Gastrocnemius medialis (tissue), 4 donors: Measurements from ENCODE around the gene HNRNPC. TPM values are rescaled to one million over a fixed set of nuclear protein-coding genes. Genes with fewer than 3 reads are reported as not detected.

Source experiments
- ATAC-seq, 2 donors: fragments of 150-250 bp; one replicate each; pipeline ENCODE4 v1.9.1; 2016
- DNase-seq, 2 donors: peaks; one replicate each; pipeline ENCODE4 v3.0.0-alpha.2; 2019
- H3K27ac ChIP-seq, 4 donors: fragments of 200-600 bp; sonication (generic); 1 replicate in 1 of 4; 2 replicates in 3 of 4; pipeline ENCODE4 v1.5.1; 2016 to 2018; ENCODE audit warnings: mild to moderate bottlenecking in 2 of 4, moderate library complexity in 1 of 4
- H3K27me3 ChIP-seq, 3 donors: fragments of 200-600 bp; sonication (generic) in 2 of 3; 1 replicate in 1 of 3; 2 replicates in 2 of 3; pipeline versions ENCODE4 v1.5.1 to v1.6.0; 2016 to 2019; ENCODE audit warnings: mild to moderate bottlenecking in 1 of 3, moderate library complexity in 1 of 3
- H3K36me3 ChIP-seq, 2 donors: fragments of 200-600 bp; sonication (generic) in 1 of 2; one replicate each; pipeline ENCODE4 v1.5.1; 2017 to 2018
- H3K4me1 ChIP-seq, 2 donors: fragments of 200-600 bp; sonication (generic) in 1 of 2; one replicate each; pipeline ENCODE4 v1.5.1; 2016 to 2017; ENCODE audit warnings: mild to moderate bottlenecking in 2 of 2
- H3K4me3 ChIP-seq, 4 donors: fragments of 200-600 bp; sonication (generic) in 3 of 4; 1 replicate in 1 of 4; 2 replicates in 3 of 4; pipeline ENCODE4 v1.5.1; 2016 to 2019; ENCODE audit warnings: mild to moderate bottlenecking in 2 of 4
- H3K9me3 ChIP-seq, 3 donors: fragments of 200-600 bp; sonication (generic) in 2 of 3; 1 replicate in 1 of 3; 2 replicates in 2 of 3; pipeline ENCODE4 v1.5.1; 2016 to 2019
- CTCF ChIP-seq, 5 experiments: fragments of 450-650 bp in 3 of 5; fragments of 200-600 bp in 2 of 5; sonication (generic) in 2 of 5; IDR thresholded peaks in 4 of 5; conservative IDR thresholded peaks in 1 of 5; 1 replicate in 4 of 5; 2 replicates in 1 of 5; pipeline ENCODE4 v1.5.1; 2016 to 2019; ENCODE audit warnings: antibody characterized with exemption in 5 of 5, mild to moderate bottlenecking in 3 of 5, moderate library complexity in 3 of 5
- POLR2A ChIP-seq, 2 donors: fragments of 450-650 bp; IDR thresholded peaks; one replicate each; pipeline ENCODE4 v1.6.1; 2017; ENCODE audit warnings: antibody characterized with exemption in 2 of 2, mild to moderate bottlenecking in 2 of 2, moderate library complexity in 2 of 2
- in situ Hi-C, 4 donors: fragments of 200-750 bp; cut with MboI; loops; one replicate each; pipeline versions ENCODE4 v1.15.0 to v1.8.0; 2017; ENCODE audit warnings: low sequenced_read_pairs in 4 of 4
- intact Hi-C: fragments of 100-400 bp; cut with DNase I; formaldehyde crosslinking; loops from one replicate; pipeline ENCODE4 v1.15.1; 2023; ENCODE audit warnings: low total_unique reads
- total RNA-seq, 4 donors: library from RNA; depleted of rRNA; stranded (reverse); fragments of >200 nt; gene quantifications; one replicate each; pipeline versions ENCODE4 v1.1.0 to v1.2.3, GENCODE V29; 2016

HNRNPC gene
- total RNA-seq, 4 donors from 2014 or later = 281 to 357 (median 318) TPM

GRCh38 chr14:21206753-21207684, 62.2 kb downstream of the HNRNPC start:
- no peak overlapping the region for H3K27ac ChIP-seq

GRCh38 chr14:21205678-21206581, 63.3 kb downstream of the HNRNPC start:
- ATAC-seq = no peak
- intact Hi-C loops = no loop called here
- no peak overlapping the region for H3K4me3 ChIP-seq

More at GRCh38 chr14:21206753-21207684, 62.2 kb downstream of the HNRNPC start:
- intact Hi-C loops (no loop called here), in situ Hi-C loops (no loop called here)
- H3K4me3 ChIP-seq = no peak overlapping the region
- H3K4me1 ChIP-seq = peaks cover 0 to 3% of the 10 kb centered on the region in 2 donors
- DNase-seq (no peak), ATAC-seq (no peak)
- TF ChIP-seq CTCF (IDR thresholded peaks at IDR 0.05 in 4 of 5, conservative IDR thresholded peaks at IDR 0.05 in 1 of 5) (no peak), POLR2A (IDR thresholded peaks at IDR 0.05) (no peak)
- H3K27me3 ChIP-seq = no peaks in the 10 kb centered on the region
- no peaks in the 10 kb centered on the region for H3K9me3 ChIP-seq
- H3K36me3 ChIP-seq = peaks cover 0 to 52% of the 10 kb centered on the region in 2 donors

GRCh38 chr14:21205026-21205677, 64.1 kb downstream of the HNRNPC start:
- intact Hi-C loops (no loop called here), in situ Hi-C loops (no loop called here)
- Histone ChIP-seq H3K4me3 (no peak overlapping the region), H3K4me1 (peaks cover 0 to 3% of the 10 kb centered on the region in 2 donors), H3K27ac (peak overlapping the region in 1 of 4 donors; percentile 5), H3K9me3 (no peaks in the 10 kb centered on the region), H3K36me3 (peaks cover 0 to 35% of the 10 kb centered on the region in 2 donors), H3K27me3 (no peaks in the 10 kb centered on the region)
- no peak for DNase-seq
- TF ChIP-seq POLR2A (IDR thresholded peaks at IDR 0.05) (no peak), CTCF (IDR thresholded peaks at IDR 0.05 in 4 of 5, conservative IDR thresholded peaks at IDR 0.05 in 1 of 5) (no peak)
- ATAC-seq = no peak

More at GRCh38 chr14:21205678-21206581, 63.3 kb downstream of the HNRNPC start:
- peaks cover 0 to 41% of the 10 kb centered on the region in 2 donors for H3K36me3 ChIP-seq
- in situ Hi-C loops = no loop called here
- H3K27ac ChIP-seq = no peak overlapping the region
- DNase-seq = no peak
- no peaks in the 10 kb centered on the region for H3K27me3 ChIP-seq
- H3K4me1 ChIP-seq = peaks cover 0 to 3% of the 10 kb centered on the region in 2 donors
- no peaks in the 10 kb centered on the region for H3K9me3 ChIP-seq
- TF ChIP-seq CTCF (IDR thresholded peaks at IDR 0.05 in 4 of 5, conservative IDR thresholded peaks at IDR 0.05 in 1 of 5) (no peak), POLR2A (IDR thresholded peaks at IDR 0.05) (no peak)

- Histone ChIP-seq H3K4me1 (peaks cover 0 to 3% of the 10 kb centered on the region in 2 donors), H3K36me3 (peaks cover 0 to 28% of the 10 kb centered on the region in 2 donors), H3K27ac (peak overlapping the region in 1 of 4 donors; percentile 5), H3K4me3 (no peak overlapping the region), H3K27me3 (no peaks in the 10 kb centered on the region), H3K9me3 (no peaks in the 10 kb centered on the region)
- intact Hi-C loops (no loop called here), in situ Hi-C loops (no loop called here)
- TF ChIP-seq CTCF (IDR thresholded peaks at IDR 0.05 in 4 of 5, conservative IDR thresholded peaks at IDR 0.05 in 1 of 5) = no peak
- TF ChIP-seq POLR2A (IDR thresholded peaks at IDR 0.05) = no peak
- DNase-seq = no peak
- no peak for ATAC-seq
Measured at GRCh38 chr14:21204167-21205025, 64.8 kb downstream of the HNRNPC start.
